MM.1S (cell line): ENCODE measurements around the gene GJB5.

Experiments used
- DNase-seq: peaks from one replicate; pipeline ENCODE4 v3.0.0-alpha.2; 2015
- H2AFZ ChIP-seq: fragments of 300-600 bp; sonication (generic); 2 replicates; pipeline ENCODE4 v1.6.0; 2016; ENCODE audit warnings: antibody characterized with exemption, low read length
- H3F3A ChIP-seq: fragments of 300-600 bp; sonication (generic); 2 replicates; pipeline ENCODE4 v1.6.1; 2016; ENCODE audit warnings: mild to moderate bottlenecking, antibody characterized with exemption, low read length, moderate library complexity, mixed read lengths; ENCODE audit not compliant: insufficient read depth
- H3K27ac ChIP-seq: fragments of 300-600 bp; sonication (generic); 2 replicates; pipeline ENCODE4 v1.5.1; 2016; ENCODE audit warnings: mild to moderate bottlenecking, low read length
- H3K27me3 ChIP-seq: fragments of 300-600 bp; sonication (generic); replicated peaks from 2 replicates; pipeline ENCODE4 v1.6.0; 2016; ENCODE audit warnings: low read length; ENCODE audit not compliant: insufficient read depth
- H3K36me3 ChIP-seq: fragments of 300-600 bp; sonication (generic); replicated peaks from 2 replicates; pipeline ENCODE4 v1.6.1; 2016; ENCODE audit warnings: mild to moderate bottlenecking, low read length, mixed read lengths; ENCODE audit not compliant: insufficient read depth
- H3K4me1 ChIP-seq: fragments of 300-600 bp; sonication (generic); 2 replicates; pipeline ENCODE4 v1.6.1; 2016; ENCODE audit warnings: low read length, mixed read lengths
- H3K4me2 ChIP-seq: fragments of 300-600 bp; sonication (generic); 2 replicates; pipeline ENCODE4 v1.6.0; 2016; ENCODE audit warnings: low read depth, low read length
- H3K4me3 ChIP-seq: fragments of 300-600 bp; sonication (generic); 2 replicates; pipeline ENCODE4 v1.5.1; 2016; ENCODE audit warnings: low read length, mixed read lengths
- H3K79me2 ChIP-seq: fragments of 300-600 bp; sonication (generic); 2 replicates; pipeline ENCODE4 v1.6.1; 2016; ENCODE audit warnings: mixed run types, low read length, mixed read lengths
- H3K9ac ChIP-seq: fragments of 300-600 bp; sonication (generic); 2 replicates; pipeline ENCODE4 v1.6.1; 2016; ENCODE audit warnings: low read length, mixed read lengths
- H3K9me2 ChIP-seq: fragments of 300-600 bp; sonication (generic); replicated peaks from 2 replicates; pipeline ENCODE4 v1.6.1; 2016; ENCODE audit warnings: mild to moderate bottlenecking, low read length, mixed read lengths; ENCODE audit not compliant: insufficient read depth
- H3K9me3 ChIP-seq: fragments of 300-600 bp; sonication (generic); replicated peaks from 2 replicates; pipeline ENCODE4 v1.6.1; 2016; ENCODE audit warnings: mild to moderate bottlenecking, low read length, mixed read lengths; ENCODE audit not compliant: insufficient read depth
- H4K20me1 ChIP-seq: fragments of 300-600 bp; sonication (generic); 2 replicates; pipeline ENCODE4 v1.6.1; 2016; ENCODE audit warnings: mild to moderate bottlenecking, low read length, moderate library complexity, mixed read lengths; ENCODE audit not compliant: insufficient read depth
- EZH2 ChIP-seq: fragments of 300-600 bp; sonication (generic); optimal IDR thresholded peaks from 2 replicates; pipeline ENCODE3; 2017; ENCODE audit warnings: low read depth, mild to moderate bottlenecking, antibody characterized with exemption, low read length, mixed read lengths
- EZH2phosphoT487 ChIP-seq: fragments of 300-600 bp; sonication (generic); IDR thresholded peaks from 2 replicates; pipeline ENCODE4 v1.6.1; 2018; ENCODE audit warnings: antibody characterized with exemption, low read length
- TF ChIP-seq, protein P1 (sequence below): fragments of 300-600 bp; sonication (generic); IDR thresholded peaks from 2 replicates; pipeline ENCODE4 v1.5.1; 2016; ENCODE audit warnings: antibody characterized with exemption, low read length, mixed read lengths

Gene GJB5

DNA sequence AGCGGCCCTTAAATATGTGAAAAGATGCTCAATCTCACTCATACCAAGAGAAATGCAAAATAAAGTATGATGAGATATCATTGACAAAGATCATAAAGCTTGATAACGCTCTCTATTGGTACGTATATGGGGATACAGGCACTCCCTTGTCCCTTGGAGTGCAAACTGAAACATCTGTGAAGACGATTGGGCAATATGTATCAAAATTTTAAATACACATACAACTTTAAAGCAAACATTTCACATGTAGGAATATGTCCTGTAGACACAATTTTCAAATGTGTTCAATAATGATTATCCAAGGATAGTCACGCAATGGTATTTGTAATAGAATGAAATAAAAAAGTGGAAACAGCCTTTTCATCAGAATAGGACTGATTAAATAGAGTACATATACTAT lies 24.2 kb downstream of the GJB5 start:
- Histone ChIP-seq H3K27me3 (peaks cover 65% of the 10 kb centered on the region), H3K27ac (no peak overlapping the region), H3K9ac (no peak overlapping the region), H4K20me1 (no peaks in the 10 kb centered on the region), H3K9me2 (no peaks in the 10 kb centered on the region), H3F3A (no peaks in the 10 kb centered on the region), H3K4me2 (no peak overlapping the region), H3K79me2 (no peaks in the 10 kb centered on the region), H3K9me3 (no peaks in the 10 kb centered on the region), H3K4me1 (no peaks in the 10 kb centered on the region), H3K4me3 (no peak overlapping the region), H3K36me3 (no peaks in the 10 kb centered on the region), H2AFZ (no peak overlapping the region)
- no peak for TF ChIP-seq EZH2
- TF ChIP-seq EZH2phosphoT487 = no peak
- TF ChIP-seq, protein P1, sequence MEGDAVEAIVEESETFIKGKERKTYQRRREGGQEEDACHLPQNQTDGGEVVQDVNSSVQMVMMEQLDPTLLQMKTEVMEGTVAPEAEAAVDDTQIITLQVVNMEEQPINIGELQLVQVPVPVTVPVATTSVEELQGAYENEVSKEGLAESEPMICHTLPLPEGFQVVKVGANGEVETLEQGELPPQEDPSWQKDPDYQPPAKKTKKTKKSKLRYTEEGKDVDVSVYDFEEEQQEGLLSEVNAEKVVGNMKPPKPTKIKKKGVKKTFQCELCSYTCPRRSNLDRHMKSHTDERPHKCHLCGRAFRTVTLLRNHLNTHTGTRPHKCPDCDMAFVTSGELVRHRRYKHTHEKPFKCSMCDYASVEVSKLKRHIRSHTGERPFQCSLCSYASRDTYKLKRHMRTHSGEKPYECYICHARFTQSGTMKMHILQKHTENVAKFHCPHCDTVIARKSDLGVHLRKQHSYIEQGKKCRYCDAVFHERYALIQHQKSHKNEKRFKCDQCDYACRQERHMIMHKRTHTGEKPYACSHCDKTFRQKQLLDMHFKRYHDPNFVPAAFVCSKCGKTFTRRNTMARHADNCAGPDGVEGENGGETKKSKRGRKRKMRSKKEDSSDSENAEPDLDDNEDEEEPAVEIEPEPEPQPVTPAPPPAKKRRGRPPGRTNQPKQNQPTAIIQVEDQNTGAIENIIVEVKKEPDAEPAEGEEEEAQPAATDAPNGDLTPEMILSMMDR = no peak
- no peak for DNase-seq

DNA sequence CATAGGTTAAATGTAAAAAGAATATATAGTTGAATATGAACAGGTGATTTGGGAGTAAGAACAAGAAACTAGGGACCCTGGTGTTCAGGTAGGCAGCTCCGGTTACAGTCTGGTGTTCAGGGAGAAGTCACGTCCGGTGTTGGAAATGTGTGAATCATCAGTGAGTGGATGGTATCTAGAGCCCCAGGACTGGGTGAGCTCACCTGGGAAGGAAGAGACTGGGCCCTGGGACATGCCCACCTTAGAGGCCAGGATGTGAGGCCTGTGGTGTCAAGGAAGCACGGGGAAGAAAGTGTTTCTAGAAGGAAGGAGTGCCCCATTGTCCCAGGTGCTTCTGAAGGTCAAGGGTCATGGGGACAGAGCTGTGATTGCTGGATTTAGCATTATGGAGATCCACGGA lies 24.7 kb downstream of the GJB5 start:
- Histone ChIP-seq H2AFZ (no peak overlapping the region), H4K20me1 (no peaks in the 10 kb centered on the region), H3K27ac (no peak overlapping the region), H3K4me2 (no peak overlapping the region), H3K36me3 (no peaks in the 10 kb centered on the region), H3K9ac (no peak overlapping the region), H3K9me2 (no peaks in the 10 kb centered on the region), H3K9me3 (no peaks in the 10 kb centered on the region), H3K4me3 (no peak overlapping the region), H3K4me1 (no peaks in the 10 kb centered on the region), H3K27me3 (peaks cover 65% of the 10 kb centered on the region), H3K79me2 (no peaks in the 10 kb centered on the region), H3F3A (no peaks in the 10 kb centered on the region)
- DNase-seq = no peak
- TF ChIP-seq, protein P1 = no peak
- TF ChIP-seq EZH2phosphoT487 = no peak
- TF ChIP-seq EZH2 = no peak

DNA sequence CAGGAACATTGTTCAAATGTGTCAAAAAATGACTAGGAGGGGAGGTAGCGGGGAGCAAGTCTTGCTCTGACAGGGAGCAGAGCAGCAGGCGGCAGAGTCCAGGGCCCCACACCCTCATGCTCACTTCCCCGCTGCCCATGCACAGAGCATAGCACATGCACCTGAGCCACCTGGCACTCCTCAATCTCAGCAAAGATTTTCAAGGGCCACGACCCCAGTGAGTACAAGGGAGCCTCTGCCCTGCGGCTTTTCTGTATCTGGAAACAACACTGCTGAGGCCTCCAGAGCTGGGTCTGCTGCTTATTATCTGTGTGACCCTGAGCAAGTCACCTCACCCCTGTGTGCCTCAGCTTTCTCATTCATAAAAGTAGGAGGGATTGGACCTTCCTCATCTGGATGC lies 25.1 kb downstream of the GJB5 start:
- Histone ChIP-seq H3K4me3 (no peak overlapping the region), H3K79me2 (no peaks in the 10 kb centered on the region), H3K36me3 (no peaks in the 10 kb centered on the region), H3F3A (no peaks in the 10 kb centered on the region), H3K27ac (no peak overlapping the region), H2AFZ (no peak overlapping the region), H3K4me2 (no peak overlapping the region), H4K20me1 (no peaks in the 10 kb centered on the region), H3K9ac (no peak overlapping the region), H3K27me3 (peaks cover 63% of the 10 kb centered on the region), H3K9me3 (no peaks in the 10 kb centered on the region), H3K4me1 (no peaks in the 10 kb centered on the region), H3K9me2 (no peaks in the 10 kb centered on the region)
- TF ChIP-seq EZH2 (no peak), EZH2phosphoT487 (no peak)
- TF ChIP-seq, protein P1 = no peak
- DNase-seq = no peak

DNA sequence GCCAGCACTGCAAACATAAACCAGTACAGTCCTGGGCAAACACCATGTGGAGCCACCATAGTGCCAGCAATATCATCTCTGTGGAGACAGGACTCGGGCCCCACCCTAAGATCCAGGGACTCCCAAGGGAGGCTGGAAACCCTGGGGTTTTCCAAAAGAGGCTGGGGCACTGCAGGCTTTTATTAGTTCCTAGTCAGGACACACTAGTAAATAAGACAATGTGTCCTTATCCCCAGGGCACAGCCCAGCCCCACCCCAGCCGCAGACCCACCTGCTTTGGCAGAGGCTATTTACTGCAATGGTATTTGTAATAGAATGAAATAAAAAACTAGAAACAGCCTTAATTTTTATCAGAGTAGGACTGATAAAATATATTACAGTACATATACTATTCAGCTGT lies 25.7 kb downstream of the GJB5 start:
- H2AFZ ChIP-seq = no peak overlapping the region
- no peaks in the 10 kb centered on the region for H4K20me1 ChIP-seq
- H3F3A ChIP-seq = no peaks in the 10 kb centered on the region
- TF ChIP-seq, protein P1 = no peak
- TF ChIP-seq EZH2phosphoT487 = no peak
- TF ChIP-seq EZH2 = no peak
- no peaks in the 10 kb centered on the region for H3K4me1 ChIP-seq
- peaks cover 68% of the 10 kb centered on the region for H3K27me3 ChIP-seq
- H3K36me3 ChIP-seq = no peaks in the 10 kb centered on the region
- no peak overlapping the region for H3K9ac ChIP-seq
- no peak overlapping the region for H3K27ac ChIP-seq
- no peak for DNase-seq
- no peaks in the 10 kb centered on the region for H3K9me3 ChIP-seq
- H3K4me3 ChIP-seq = no peak overlapping the region
- no peak overlapping the region for H3K4me2 ChIP-seq
- H3K9me2 ChIP-seq = no peaks in the 10 kb centered on the region
- no peaks in the 10 kb centered on the region for H3K79me2 ChIP-seq
